ENCODE measurements around the gene CXXC1.
"Not testable (repeated sequence)": the region's sequence is repeated elsewhere in the genome, so short reads cannot be mapped to it uniquely, and the experiment has no call there.

Gene CXXC1

GRCh38 chr18:50297621-50298442 is 10.3 kb upstream of the CXXC1 start:
- DNase-seq: no peak

GRCh38 chr18:50293039-50293438 is 5.5 kb upstream of the CXXC1 start:
- DNase-seq: no peak

- no peak for DNase-seq
These were observed 1.6 kb upstream of the CXXC1 start for GRCh38 chr18:50289108-50289443.

DNA sequence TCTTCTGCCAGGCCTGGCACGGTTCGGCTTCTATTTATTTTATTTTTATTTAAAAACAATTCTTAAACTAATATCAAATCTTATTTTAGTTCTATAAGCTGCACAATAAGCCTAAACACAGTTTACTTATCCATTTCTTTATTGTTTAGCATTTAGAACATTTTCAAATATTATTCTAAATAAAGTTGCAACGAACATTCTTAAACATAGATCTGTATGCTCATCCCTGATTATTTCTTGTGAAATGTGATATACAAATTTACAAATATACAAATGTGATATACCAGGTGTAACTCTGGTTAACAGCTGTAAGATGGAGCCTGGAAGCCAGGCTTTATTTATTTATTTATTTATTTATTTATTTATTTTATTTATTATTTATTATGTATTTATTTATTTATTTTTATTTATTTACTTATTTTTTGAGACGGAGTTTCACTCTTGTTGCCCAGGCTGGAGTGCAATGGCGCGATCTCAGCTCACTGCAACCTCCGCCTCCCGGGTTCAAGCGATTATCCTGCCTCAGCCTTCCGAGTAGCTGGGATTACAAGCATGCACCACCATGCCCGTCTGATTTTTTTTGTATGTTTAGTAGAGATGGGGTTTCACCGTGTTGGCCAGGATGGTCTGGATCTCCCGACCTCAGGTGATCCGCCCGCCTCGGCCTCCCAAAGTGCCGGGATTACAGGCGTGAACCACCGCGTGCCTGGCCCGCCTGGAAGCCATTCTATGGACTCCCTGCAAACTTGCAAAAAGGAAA is 1.0 kb upstream of the CXXC1 start:
- DNase-seq: not testable (repeated sequence)

- DNase-seq: no peak
These were observed 458 bp downstream of the CXXC1 start for GRCh38 chr18:50287028-50287440.

DNA sequence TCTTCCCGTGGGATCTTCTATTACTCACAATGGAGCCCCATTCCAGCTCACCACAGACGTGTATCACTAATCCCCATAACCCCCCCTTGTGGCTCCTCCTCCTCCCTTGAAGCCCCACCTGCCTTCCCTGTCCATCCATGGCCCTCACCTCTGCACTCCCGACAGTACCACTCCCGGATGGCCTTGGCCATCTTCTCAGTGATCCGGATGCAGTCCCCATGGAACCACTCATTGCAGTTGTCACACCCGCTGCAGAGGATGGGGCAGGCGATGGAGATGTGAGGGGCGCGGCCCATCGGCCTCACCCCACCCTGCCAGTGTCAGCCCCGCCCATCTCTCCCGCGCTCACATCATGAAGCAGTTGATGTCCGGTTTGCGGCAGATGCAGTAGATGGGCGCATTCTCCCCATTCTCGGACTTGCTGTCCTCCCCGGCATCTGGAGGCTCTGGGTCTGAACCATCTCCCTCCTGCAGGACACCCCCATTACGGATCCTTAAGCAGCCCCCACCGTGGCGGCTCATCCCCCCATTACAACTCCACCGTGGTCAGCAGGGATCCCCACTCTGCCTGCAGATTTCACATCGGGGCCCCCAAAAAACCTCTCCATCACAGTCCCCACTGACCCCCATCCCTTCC is 983 bp downstream of the CXXC1 start:
- DNase-seq: no peak

- DNase-seq: no peak
These were observed 1.7 kb downstream of the CXXC1 start for GRCh38 chr18:50285631-50286321.

DNA sequence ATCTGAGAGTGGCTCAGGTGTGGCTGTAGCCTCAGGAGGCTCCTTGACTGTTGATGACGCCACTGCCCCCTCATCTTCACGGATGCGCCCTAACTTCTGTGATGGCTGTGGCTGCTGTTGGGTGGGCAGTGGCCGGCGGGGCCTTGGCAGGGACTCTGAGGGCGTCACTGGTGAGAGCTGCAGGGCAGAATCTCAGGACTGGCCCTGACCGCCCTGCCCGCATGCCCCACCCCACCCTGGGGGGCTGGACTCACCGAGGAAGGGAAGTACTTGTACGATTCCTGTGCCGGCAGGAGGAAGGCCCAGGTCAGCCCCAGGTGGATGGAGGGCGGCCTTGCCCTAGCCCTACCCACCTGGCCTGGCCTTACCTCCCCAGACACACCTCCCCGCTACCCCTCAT is 2.4 kb downstream of the CXXC1 start:
- DNase-seq: no peak

DNA sequence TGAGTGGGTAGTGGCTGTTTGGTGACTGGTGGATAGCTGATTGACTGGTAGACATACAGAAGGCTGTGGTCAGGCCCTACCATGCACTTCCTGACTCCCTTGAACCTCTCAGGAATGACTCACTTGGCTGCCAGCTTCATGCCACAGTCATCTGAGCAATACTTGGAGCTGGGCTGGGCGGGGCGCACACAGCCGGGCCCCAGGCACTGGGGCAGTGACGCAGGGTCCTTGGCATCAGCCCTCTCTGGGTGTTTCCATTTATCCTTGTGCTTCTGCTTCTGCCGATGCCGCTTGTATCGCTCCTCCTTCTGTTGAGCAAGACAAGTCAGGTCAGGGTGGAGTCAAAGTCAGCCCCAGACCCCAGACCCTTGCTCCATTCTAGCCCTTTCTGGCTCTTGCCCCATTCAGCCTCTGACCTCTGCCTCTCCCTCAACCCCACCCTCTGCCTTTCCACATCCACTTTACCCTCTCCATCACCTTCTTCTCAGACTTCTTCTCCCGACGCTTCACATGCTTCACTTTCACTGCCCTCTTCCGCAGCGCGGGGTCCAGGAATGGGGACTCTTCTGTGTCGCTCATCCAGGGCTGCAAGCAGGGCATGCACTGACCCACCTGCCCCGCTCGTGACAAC is 3.1 kb downstream of the CXXC1 start:
- no peak for DNase-seq

DNA sequence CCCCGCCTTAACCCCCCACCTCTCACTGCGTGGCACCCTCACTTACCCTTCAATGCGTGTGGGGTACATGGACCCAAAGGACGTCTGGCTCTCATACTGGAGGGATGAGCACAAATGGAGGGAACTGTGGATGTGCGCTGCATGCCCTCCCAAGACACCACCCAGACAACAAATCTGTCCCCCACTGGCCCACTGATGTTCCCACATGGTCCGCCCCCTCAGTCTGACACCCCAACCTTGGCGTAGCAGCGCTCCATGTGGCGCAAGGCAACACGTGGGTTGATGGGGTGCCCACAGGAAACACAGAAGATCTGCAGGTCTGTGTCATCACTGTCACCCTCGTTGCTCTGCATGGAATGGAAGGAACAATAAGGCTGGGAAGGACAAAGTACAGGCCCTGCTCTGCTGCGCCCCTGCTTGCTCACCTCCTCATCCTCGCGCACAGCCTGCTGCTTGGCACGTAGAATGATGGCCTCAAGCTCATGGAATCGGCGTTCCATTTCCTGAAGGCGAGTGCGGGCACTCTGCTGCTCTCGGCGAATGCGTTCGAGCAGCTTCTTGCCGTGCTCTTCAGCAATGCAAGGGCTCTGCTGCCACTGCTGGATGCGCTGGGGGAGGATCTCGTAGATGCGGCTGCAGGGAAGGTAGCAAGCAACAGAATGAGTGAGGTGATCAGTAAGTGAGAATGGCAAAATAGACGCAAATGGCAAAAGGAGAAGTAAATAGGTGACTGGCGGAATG is 3.9 kb downstream of the CXXC1 start:
- no peak for DNase-seq

DNA sequence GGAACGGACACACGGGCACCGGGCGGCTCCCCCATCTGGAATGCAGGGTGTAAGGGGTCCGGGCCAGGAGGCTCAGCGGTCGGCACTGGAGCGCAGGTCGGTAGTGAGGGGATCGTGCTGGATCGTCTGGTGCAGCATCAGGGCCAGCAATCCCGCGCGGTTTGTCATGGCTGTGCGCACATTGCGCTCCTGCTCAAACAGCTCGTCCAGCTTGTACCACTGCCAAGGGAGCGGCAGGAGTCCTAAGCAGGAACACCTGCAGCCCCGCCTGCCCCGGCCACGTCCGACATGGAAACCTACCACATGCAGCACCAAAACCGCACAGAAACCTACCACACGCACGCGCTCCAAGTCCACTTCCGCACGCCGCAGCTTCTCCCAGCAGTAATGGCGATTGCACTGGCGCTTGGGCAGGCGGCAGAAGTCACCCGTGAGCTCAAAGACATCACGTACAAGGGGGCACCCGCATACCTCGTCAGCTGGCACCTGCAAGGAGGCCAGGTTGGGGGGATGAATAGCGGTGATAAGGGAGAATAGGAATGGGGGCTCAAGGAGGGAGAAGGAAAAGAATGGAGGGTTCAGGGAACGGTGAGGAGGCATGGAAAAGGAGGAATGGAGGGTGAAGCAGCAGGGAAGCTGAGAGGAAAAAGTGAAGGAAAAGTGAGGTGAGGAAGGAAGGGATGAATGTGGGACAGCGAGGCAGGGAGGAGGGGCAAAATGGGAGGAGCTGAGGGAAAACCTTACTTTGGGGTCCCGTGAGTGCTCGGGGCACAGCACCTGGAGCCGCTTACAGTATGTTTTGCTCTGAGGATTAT is 4.8 kb downstream of the CXXC1 start:
- no peak for DNase-seq

DNA sequence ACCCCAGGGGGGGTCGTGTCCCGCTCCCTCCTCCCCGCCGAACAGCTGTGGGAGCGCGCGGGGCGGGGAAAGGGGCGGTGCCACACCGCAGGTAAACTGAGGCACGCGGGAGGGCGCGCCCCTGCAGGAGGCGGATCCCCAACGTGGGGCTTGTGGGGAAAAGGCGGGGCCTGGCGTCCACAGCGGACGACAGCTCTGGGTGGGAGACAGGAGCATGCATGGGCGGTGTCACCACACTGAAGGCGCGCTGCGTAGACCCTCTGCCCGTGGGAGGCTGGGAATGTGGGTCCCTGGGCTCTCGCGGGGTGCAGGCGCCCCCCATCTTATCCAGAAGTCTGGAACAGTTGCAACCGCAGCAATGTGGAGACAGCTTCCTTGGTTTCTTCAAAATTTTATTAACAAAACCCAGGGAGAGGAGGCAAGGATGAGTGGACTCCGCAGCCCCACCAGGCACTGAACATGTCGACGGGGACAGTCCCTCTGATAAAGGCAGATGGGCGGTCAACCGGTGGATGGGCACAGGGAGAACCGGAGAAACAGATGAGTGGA is 5.4 kb downstream of the CXXC1 start:
- DNase-seq: no peak

DNA sequence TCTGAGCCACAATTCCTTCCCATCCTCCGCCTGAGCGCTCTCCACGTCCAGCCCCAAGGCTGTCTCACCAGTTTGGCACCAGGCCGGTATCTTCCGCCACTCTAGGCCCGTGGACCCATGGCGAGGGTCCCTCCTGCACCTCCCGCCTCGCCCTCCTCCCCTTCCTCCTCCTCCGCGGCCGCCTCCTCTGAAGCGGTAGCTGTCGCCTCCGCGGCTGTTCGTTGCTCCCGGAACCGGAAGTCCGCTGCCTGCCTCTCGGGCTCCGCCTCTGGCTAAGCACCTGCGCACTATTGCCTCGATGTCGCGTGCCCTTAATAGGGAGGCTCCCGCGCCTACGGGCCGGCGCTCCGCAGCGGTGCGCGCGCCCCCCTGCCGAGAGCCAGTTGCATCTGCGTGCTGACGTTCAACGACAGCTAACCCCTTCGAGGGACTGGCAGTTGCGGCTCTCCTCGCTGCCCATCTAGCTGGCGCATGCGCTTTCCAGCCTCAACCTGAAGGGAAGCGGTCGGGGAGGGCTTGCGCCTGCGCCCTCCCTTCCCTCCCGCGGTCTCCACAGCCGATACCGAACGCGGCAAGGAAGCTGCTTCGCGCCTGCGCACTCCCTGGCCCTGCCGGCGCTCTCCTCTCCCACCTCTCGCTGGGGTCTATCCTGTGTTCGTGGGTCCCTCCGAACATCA is 6.1 kb downstream of the CXXC1 start, which contains the start of gene MBD1:
MBD1 (minus strand) TSS at position 229 of the 677 bp plus-strand sequence. CDS start 1,531 bp downstream, outside the sequence.
- peak; percentile 90 for DNase-seq

DNA sequence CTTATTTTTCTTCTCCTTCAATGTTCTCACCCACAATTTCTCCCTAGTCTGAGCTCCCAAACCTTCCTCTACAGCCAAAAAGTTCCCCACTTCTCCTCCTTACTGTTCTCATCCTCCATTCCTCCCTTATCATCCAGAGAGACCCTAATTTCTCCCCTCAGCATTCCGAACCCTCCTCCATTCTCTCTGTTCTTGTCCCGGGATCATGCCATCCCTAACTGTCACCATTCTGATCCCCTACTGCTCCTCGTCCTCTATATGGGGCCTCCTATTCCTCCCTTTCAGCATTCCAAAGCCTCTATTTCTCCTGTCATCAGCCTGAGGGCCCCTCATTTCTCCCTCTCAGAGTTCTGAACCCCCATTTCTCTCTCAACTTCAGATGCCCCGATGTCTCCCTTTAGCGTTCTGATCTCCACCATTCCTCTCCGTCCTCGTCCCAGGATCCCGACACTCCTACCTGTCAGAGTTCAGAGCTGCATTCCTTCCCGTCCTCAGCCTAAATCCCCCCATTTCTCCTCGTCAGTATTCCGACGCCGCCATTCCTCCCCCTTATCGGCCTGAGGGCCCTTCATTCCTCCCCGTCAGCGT is 6.7 kb downstream of the CXXC1 start:
- DNase-seq: no peak

DNA sequence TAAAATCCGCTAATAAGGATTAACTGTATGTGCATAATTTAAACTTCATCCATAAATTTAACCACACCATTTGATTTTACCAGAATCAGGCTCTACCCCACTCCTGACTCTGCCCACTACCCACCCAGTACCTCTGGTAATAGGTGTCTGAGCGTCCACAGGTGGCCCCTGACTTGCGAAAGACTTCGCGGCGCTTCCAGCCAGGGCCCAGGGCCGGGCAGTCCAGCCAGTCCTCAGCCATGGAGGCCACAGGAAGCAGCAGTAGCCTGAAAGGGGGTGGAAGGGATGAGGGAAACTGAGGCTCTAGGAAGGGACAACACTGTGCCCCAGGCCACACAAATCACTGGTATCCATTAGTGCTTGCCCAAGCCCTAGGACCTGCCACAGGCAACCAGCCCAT is 7.7 kb downstream of the CXXC1 start:
- no peak for DNase-seq

- no peak for DNase-seq
These were observed 9.6 kb downstream of the CXXC1 start for GRCh38 chr18:50277942-50278341.

DNA sequence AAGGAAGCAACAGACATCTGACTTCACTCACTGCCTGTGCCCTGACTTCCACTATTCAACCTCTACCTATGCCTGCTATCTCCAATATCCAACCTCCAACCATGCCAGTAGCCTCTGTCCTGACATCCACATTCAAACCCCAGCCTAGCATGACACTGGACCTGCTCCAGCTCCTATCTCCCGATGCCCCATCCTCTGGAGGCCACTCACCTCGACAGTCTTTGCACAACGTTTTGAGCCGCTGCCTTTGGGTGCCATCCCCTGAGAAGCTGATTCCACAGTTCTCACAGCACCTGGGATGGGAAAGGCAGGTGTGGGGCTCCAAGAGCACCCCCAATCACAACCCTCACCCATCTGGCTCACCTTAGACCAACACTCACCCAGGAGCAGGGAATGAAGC is 11.0 kb downstream of the CXXC1 start:
- DNase-seq: no peak

DNA sequence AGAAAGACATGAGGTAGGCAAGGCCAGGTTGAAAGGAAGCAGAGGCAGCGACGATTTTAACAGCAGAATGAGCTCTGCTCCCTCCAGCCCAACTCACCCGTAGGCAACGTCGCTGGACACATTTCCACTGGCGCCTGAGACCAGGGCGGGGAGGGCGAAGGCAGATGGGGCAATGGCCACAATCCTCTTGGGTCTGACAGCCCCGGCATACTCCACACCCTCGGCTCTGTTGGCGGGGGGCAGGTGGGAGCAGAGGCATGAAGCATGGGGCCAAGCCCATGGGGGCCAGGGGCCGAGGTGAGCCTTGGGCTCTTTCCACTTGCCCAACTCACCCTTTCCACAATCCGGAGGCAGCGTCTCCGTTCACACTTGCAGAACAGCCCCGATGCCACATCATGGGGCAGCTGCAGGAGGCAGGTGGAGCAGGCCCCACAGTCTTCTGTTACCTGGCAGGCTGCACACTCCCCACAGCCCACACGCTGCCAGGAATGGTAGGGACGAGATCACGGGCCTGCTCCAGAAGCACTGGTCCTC is 11.9 kb downstream of the CXXC1 start:
- DNase-seq: no peak

DNA sequence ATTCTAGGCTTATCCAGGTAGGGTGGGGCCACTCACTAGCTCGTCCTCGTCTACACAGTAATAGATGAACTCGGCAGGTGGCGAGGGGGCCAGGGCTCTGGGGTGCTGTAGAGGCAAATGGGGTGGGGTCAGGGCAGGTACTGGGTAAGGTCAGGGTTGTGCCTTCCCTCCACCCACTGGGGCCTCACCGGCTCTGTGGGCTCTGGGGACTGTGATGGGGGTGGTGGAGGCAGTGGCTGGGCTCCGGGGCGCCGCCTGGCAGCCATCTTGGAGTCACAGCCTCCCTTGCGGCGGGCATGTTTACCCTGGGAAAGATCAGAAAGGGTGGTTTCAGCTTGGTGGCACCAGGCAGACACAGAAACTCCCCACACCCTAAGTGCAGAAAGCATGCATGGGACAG is 12.6 kb downstream of the CXXC1 start:
- no peak for DNase-seq

All from GOT3 (cell line).